SW 1271 (cell line): ENCODE measurements around the gene SNRPD2.

ENCODE experiments used
- DNase-seq, 2 experiments: peaks; one replicate each; lab custom pipeline; 2025; lab: John Stamatoyannopoulos, UW

Gene SNRPD2

DNA sequence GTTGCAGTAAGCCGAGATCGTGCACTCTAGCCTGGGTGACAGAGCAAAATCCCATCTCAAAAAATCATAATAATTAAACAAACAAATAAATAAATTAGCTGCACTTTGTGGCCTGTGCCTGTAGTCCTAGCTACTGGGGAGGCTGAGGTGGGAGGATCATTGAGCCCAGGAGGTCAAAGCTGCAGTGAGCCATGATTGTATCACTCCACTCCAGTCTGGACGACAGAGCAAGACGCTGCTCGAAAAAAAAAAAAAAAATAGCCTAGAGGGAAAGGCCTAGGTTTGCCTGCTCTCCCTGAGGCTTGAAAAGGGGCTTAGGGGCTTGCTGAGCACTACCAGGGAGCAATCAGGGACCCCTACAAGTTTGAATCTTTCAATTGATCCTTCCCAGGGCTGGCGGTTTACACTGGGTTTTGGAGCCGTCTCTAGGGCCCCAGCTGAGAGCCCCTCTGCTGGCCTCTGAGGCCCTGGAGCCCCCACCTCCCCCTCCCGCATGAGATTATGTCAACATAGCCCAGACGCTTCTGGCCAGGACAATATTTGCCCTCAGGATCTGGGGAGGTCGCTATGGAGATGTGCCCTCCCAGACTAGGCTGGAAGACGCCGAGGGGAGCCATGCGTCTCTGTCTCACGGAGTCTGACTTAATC is 34.1 kb downstream of the SNRPD2 start:
- no peak for DNase-seq

DNA sequence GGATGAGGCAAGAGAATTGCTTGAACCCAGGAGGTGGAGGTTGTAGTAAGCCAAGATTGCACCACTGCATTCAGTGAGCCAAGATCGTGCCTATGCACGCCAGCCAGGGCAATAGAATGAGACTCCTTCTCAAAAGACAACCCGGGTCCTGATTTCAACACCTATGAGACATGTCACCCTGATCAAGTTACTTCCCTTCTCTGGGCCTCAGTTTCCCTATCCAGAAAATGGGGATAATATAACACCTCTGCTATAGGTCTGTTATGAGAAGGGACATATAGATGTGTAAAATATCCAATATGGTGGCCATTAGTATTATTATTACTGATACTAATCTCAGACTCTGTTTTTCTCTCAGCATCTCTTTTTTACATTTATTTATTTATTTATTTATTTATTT is 36.7 kb downstream of the SNRPD2 start:
- DNase-seq: no peak

DNA sequence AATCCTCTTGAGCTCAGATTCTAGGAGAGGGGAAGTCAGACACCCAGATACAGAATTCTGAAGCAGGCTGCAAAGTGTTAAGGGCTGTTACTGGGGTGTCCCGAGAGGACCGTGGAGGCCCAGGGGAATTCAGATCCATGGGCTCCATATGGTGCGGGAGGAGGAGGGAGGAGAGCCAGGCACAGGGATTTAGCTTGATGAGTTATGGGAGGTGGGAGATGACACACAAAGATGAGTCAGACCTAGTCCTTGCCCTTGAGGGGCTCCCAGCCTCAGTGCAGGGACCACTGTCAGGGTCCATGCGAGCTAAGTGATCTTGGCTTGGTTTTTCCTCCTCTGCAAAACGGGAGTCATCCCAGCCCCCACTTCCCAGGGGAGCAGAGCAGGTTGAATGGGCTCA is 38.1 kb downstream of the SNRPD2 start:
- DNase-seq: no peak

DNA sequence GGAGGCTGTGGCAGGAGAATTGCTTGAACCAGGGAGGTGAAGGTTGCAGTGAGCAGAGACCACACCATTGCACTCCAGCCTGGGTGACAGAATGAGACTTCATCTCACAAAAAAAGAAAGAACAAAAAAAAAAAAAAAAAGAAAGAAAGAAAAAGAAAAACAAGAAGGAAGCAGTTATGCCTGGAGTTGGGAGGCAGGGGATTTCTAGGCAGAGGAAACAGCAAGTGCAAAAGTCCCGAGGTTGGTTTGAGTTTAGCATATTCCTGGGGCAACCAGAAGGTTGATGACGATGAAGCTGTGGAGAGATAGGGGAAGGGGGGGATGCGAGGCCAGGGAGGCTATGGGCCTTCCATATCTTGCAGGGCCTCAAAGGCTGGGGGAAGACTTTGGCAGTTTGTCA is 41.0 kb downstream of the SNRPD2 start:
- DNase-seq: no peak

DNA sequence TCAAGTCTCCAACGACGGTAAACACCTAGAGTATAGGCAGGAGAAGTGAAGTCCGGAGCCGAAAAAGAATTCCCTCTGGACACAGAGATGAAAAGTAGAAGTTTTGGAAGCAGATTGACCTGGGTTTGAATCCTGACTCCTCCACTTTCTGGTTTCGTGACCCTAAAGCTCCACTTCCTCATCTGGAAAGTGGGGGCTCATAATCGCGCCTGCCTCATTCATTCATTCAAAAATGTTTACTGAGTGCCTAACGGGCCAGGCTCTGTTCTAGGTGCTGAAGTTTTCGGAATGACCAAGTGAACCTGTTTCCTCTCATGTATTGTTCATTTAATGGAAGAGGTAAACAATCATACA is 45.4 kb downstream of the SNRPD2 start:
- no peak for DNase-seq

DNA sequence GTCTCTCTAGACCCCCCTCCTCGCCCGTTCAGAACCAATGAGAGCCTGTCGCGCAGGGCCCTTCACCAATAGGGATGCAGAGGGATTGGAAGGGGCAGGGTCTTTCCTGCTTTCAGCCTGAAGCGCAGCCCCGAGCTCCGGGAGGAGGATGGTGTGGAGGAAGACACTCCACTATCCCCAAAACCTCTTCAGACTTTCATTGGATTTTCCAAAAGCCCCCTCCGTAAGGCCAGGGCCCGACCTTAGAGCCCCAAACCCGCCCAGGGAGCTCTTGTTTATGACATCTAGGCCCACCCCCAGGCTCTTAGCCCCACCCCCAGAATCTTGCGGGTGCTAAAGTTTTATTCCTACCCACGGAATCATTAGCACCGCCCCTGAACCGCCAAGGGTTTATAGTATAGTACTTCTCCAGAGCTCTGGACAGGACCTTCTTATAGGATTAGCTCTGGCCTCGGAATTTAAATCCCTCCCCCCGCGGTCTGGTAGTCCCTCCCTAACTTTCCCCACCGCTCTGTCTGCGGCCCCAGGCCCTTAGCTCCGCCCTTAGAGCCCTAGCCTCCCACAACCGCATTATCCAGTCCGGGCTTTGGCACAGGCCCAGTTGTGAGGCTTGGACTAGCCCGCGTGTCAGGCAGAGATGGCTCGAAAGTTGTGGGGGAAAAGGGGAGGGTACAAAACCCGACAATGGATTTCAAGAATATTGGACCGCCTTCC is 46.0 kb downstream of the SNRPD2 start:
- DNase-seq: no peak

DNA sequence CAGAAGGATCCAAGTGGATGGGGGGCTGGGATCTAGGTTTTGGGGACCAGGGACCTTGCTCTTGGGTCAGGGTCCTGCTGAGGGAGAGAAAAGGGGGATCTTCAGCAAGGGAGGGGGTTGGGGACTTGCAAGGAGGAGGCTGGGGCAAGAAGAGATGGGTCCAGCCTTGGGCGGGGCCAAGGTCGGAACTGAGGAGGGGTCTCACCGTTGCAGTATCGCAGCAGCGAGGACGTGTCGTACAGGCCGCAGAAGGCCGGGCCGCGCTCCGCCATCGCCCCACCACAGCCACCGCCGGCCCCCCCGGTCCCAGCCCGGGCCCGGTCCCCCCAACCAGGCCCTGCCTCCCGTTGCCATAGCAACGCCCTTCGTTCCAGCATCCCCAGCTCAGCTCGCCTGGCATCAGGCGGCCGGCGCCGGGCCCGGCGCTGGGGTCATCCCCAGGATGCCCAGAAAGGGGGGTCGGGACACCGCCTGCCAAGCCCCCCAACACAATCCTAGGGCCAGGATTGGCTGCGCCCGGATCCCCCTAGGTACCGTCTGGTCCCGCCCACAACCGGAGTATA is 46.6 kb downstream of the SNRPD2 start:
- DNase-seq: no peak

DNA sequence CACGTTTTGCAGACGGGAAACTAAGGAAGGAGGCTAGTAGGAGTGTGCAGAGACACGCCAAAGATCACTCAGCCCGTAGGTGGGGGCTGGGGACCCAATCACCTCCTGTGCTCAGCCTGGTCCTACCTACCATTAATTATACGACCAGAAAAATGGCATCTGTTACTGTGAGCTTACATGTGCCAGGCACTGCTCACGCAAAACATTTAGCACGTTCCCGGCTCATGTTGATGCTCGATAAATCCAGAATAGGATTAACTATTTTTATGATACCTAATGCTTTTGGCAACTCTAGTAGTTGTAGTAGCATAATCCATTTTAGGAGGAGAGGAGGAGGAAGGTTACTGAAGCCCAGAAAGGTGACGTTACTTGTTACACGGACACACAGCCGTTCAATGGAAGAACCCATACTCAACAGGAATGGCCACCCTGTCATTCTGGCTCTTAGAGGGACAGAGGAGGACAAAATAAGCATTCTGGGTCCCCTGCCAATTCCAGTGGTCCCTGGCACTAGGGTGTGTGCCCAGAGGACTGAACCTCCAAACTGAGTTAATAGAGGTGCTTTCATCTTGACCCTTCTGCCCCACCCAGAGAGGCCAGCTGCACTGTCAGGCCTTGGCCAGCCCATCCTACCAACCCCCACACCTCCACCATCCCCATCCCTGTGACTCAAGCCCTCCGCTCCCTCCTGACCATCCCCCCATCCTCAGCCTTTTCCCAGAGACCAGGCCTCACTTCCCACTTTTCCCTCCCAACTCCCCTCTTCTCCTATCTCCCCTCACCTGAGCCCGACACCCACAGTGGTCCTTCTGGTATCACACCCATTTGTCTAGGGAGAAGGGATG is 47.6 kb downstream of the SNRPD2 start:
- no peak for DNase-seq

DNA sequence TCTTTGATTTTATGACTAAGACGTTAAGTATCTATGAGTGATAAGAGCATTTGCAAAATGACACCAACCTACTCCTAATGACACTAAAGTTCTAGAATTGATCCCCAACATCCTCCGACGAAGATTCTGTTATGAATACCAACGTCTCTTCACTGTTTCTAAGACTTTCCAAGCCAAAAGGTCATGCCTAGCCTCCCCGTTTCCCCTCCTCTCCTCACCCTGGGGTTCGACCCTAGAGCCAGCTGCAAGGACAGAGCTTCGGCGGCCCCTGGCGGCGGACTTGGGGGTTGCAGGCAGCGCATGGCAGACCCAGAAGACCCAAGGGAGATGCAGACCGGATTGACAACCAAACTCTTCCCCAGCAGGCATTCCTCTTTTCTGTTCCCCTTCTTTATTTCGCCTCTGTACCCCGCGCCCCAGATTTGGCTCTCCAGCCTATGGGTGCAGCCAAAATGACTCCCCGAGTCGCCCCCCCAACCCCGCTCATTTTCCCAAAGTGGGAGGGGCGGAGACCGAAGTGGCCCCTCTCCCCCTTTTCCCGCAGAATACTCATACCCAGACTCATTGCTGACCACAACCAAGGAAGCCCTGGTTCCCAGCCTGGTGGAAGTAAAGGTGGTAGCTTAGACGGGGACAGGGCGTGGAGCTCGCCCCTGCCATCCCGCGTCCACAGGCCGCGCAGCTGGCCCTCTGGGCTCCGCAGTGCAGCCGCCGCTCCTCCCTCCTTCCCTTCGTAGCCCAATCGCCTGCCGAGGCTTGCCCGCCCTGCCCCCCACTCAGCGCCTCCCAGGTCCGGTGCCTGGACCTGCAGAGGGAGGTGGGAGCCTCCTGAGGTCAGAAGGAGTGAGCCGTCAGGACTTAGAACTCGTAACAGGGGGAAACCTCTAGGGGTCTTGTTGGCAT is 48.5 kb downstream of the SNRPD2 start:
- DNase-seq: peak in 1 of 2 experiments; percentile 60

DNA sequence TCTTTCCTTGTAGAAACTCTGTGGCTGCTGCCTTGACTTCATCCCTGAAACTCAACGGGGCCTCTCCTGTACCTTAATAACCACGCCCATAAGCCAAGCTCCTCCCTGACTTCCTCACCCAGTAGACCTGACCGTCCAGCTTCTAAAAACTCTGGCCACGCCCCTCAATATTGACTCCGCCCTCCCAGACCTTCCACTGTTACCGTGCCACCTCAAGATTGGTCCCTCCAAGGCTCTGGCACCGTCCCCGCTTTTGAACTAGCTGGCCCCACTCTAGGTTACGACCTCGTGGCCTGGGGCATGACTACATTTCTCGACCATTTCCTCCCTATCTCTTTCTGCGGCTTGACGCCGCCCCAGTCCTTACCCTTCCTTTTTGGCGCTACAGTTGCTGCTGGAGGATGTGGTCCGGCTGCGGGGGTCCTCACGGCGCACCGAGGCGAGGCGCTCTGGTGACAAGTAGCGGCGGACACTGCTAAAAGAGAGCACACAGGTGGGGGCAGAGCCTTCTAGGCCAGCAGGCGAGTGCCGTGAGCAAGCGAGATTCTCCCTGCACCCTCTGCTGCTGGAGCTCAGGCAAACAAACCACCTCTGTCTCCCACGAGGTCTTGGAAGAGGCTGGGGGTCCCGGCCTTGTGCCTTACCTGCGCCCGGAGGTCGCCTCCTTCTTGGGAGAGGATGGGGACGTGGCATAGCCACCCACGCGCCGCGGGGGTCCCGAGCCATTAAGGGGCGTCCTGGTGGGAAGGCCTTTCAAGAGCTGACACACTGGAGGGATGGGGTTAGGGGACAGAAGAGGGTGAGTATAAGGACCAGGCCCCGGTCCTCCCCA is 50.3 kb downstream of the SNRPD2 start:
- DNase-seq: peak; percentile 82 to 93

DNA sequence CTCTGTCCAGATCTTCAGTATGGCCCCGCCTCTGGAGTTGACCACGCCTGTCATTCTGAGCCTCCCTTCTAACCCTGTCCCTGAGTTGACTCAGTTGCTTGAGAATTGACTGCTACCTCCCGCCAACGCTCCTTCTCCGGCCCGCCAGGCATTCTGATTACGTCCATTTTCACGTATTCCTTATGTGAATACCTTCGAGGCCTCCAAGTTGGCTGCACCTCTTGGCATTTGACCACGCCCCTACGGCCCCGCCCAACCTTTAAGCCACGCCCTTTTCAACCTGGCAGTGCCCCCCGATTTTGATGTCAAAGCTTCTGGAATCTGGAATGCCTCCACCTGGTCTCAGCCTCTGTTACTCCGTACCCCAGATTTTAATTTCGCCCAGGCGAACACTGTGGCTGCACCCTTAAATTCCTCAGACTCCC is 50.9 kb downstream of the SNRPD2 start:
- no peak for DNase-seq

DNA sequence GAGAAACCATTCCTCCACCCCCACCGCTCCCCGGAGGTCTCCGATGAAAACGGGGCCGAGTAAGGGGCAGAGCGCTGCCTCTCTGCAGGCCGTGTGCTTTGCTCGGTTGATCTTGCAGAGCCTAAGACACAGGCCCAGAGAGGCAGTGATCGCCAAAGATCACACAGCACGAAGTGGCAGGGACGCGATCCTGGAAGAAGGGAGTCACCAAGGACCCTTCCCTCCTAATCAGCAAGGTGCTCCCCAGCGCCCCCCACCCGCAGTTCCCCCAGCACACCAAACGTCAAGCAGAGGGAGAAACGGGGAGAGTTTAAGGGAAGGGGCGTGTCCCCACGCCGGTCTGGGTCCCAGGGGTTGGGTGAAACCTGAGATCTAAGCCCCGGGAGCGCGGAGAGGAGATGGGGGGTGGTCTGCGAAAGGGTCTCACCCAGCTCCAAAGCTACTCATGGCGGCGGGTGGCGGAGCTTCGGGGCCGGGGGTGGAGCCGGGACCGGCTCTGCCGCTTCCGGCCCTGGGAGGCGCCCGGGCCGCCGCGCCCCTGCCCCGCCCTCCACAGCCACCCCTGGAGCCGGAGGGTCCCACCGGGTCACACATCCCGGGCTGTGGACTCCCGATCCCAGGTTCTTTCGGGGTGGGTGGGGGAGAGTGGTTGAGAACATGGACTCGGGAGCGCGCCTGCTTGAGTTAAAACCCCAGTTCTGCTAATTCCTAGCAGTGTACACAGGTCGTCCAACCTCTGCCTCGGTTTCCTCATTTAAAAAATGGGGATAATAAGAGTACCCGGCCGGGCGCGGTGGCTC is 52.6 kb downstream of the SNRPD2 start, which contains the start of gene EML2:
TSS of gene EML2 (minus strand) at position 468 of the 800 bp plus-strand sequence. CDS start at position 447, 21 bp downstream.
- no peak for DNase-seq

DNA sequence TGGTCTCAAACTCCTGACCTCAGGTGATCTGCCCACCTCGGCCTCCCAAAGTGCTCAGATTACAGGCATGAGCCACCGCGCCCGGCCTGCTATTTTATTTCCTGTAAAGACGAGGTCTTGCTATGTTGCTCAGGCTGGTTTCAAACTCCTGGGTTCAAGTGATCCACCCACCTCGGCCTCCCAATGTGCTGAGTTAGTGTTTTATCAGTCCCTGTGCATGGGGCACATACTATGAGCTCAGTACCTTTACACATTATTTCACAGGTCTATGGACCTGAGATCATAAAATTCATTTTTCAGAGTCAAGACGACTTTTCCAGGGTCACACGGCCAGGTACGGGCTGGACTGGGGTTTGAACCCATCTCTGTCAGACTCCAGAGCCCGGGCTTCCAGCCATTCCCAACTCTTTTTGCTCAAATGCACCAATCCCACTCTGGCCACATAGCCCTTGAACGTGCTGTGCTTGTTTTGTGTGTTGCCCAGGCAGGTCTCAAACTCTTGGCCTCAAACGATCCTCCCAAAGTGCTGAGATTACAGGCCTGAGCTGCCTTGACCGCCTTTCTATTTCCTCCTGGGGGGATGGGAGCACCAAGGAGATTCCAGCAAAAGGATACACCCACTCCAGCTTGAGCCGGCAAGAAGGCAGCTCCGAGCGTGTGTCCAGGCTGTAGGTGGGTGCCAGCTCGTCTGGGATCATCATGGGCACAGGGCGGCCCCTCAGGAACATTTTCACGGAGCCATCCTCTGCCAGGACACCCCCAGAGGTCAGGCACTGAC is 53.7 kb downstream of the SNRPD2 start:
- no peak for DNase-seq
